HG02759 (cell line): ENCODE results near the gene NRSN2.
"Not testable (repeated sequence)": the region's sequence is repeated elsewhere in the genome, so short reads cannot be mapped to it uniquely, and the experiment has no call there.

Experiments used
- ATAC-seq: cut with Tn5 transposase; IDR thresholded peaks from one replicate; pipeline ENCODE4 v1.9.1; 2021; ENCODE audit warnings: mild to moderate bottlenecking, moderate library complexity; ENCODE audit not compliant: unreplicated experiment

Gene NRSN2

GRCh38 chr20:353166-353565 is 6.3 kb downstream of the NRSN2 start:
- no peak for ATAC-seq

GRCh38 chr20:354298-354977 is 7.5 kb downstream of the NRSN2 start:
- ATAC-seq = peak; percentile 95

- not testable (repeated sequence) for ATAC-seq
Measured at GRCh38 chr20:356154-356553, 9.2 kb downstream of the NRSN2 start.

GRCh38 chr20:356745-357144 is 9.8 kb downstream of the NRSN2 start:
- no peak for ATAC-seq

GRCh38 chr20:358891-359555 is 12.1 kb downstream of the NRSN2 start:
- no peak for ATAC-seq

GRCh38 chr20:361561-361960 is 14.7 kb downstream of the NRSN2 start:
- peak; percentile 65 for ATAC-seq

- ATAC-seq = no peak
Measured at GRCh38 chr20:362271-363254, 15.7 kb downstream of the NRSN2 start.

- ATAC-seq = no peak
Measured at GRCh38 chr20:363319-364078, 16.6 kb downstream of the NRSN2 start.

GRCh38 chr20:364905-365794 is 18.2 kb downstream of the NRSN2 start:
- ATAC-seq = no peak

- no peak for ATAC-seq
Measured at GRCh38 chr20:366041-366718, 19.3 kb downstream of the NRSN2 start.

GRCh38 chr20:366719-367485 is 20.0 kb downstream of the NRSN2 start:
- ATAC-seq = no peak

GRCh38 chr20:367486-367887 is 20.6 kb downstream of the NRSN2 start:
- ATAC-seq = no peak

- ATAC-seq = no peak
Measured at GRCh38 chr20:368915-369314, 22.0 kb downstream of the NRSN2 start.

- ATAC-seq = no peak
Measured at GRCh38 chr20:370151-370600, 23.3 kb downstream of the NRSN2 start.

GRCh38 chr20:370977-371754 is 24.3 kb downstream of the NRSN2 start:
- no peak for ATAC-seq

GRCh38 chr20:371755-372542 is 25.0 kb downstream of the NRSN2 start:
- ATAC-seq = no peak
